GM18868 (cell line): Measurements from ENCODE around the gene UGT1A8.

ENCODE experiments used
- ATAC-seq: cut with Tn5 transposase; IDR thresholded peaks from one replicate; pipeline ENCODE4 v1.9.1; 2021; ENCODE audit warnings: mild to moderate bottlenecking, moderate library complexity; ENCODE audit not compliant: unreplicated experiment

UGT1A8 gene

DNA sequence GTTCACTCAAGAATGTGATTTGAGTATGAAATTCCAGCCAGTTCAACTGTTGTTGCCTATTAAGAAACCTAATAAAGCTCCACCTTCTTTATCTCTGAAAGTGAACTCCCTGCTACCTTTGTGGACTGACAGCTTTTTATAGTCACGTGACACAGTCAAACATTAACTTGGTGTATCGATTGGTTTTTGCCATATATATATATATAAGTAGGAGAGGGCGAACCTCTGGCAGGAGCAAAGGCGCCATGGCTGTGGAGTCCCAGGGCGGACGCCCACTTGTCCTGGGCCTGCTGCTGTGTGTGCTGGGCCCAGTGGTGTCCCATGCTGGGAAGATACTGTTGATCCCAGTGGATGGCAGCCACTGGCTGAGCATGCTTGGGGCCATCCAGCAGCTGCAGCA, 142.6 kb downstream of the UGT1A8 start, which contains the start of gene UGT1A1:
Gene UGT1A1 (plus strand): TSS at position 228 of the 400 bp plus-strand sequence. CDS start 18 bp downstream, at position 246.
- no peak for ATAC-seq

DNA sequence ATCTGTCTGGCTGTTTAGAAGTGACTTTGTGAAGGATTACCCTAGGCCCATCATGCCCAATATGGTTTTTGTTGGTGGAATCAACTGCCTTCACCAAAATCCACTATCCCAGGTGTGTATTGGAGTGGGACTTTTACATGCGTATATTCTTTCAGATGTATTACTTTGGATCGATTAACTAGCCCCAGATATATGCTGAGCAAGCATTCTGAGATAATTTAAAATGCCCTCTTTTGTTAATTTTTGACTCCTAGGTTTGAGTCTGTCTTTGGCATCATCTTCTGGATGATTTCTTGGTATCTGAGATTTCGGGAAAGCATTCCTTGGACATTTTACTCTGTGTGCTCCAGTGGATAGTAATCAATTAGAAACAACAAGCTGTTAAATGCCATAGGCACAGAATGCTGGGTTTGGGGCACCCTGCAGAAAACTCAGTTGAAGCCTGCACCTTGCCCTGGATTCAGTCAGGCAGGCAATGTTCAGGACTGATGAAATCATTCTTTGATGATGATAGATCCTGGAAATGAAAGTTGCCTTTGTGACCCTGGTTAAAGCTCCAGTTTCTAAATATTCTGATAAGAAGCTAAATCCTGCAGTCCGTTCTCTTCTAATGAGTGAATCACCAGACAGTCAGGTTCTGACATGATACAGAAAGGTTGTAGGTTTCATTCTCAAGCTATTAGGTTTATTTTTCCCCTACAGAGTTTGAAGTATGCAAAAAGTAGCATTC, 143.8 kb downstream of the UGT1A8 start:
- ATAC-seq = no peak

DNA sequence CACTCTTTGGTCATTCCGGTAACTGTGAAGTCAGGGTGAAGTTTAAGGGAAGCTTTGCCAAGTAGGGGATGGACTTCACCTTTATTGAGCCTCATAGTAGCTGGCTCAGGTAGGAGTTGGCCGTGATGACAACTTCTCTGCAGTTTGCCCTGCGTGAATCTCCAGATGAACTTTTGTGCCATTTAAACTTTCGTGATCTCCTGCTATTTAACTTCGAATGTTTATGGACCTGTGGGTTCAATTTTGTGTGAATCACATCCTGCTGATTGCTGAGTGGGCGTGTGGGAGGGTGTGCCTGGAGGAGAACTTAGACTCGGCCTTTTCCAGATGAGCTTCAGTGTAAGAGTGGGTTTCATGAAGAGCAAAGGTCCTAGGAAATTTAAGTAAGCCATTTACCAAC, 146.8 kb downstream of the UGT1A8 start:
- no peak for ATAC-seq

DNA sequence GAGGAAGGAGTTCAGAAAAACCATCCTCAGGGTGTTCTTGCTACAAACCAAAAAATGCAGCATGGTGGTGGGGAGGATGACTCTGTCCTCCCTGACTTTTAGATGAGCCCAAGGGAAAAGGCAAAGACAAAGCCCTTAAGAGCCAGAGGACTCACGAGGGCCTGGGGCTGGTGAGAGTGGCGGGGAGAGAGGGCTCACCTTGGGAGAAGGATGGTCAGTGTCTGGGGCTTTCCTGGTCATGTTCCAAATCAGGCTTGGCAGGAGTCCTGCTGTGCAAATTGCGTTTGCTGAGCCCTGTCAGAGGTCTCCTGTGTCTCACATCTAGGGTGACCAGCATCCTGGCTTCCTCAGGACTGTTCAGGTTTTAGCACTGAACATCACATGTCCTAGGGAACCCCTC, 147.3 kb downstream of the UGT1A8 start:
- ATAC-seq = no peak

DNA sequence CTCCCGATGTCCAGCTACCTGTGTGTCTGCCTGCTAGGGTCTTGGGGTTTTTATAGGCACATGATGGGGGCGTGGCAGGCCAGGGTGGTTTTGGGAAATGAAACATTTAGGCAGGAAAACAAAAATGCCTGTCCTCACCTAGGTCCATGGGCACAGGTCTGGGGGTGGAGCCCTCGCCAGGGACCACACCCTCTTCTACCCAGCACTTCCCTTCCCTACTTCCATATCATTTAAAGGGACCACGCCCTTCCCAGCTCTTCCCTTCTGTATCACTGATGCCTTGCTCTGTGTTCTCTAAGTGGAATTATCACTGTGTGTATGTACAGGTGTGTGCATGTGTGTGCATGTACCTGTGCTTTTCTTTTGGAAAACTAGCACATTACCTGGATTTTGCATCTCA, 149.0 kb downstream of the UGT1A8 start:
- no peak for ATAC-seq

DNA sequence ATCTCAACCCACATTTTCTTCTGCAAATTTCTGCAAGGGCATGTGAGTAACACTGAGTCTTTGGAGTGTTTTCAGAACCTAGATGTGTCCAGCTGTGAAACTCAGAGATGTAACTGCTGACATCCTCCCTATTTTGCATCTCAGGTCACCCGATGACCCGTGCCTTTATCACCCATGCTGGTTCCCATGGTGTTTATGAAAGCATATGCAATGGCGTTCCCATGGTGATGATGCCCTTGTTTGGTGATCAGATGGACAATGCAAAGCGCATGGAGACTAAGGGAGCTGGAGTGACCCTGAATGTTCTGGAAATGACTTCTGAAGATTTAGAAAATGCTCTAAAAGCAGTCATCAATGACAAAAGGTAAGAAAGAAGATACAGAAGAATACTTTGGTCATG, 150.6 kb downstream of the UGT1A8 start:
- ATAC-seq = no peak

DNA sequence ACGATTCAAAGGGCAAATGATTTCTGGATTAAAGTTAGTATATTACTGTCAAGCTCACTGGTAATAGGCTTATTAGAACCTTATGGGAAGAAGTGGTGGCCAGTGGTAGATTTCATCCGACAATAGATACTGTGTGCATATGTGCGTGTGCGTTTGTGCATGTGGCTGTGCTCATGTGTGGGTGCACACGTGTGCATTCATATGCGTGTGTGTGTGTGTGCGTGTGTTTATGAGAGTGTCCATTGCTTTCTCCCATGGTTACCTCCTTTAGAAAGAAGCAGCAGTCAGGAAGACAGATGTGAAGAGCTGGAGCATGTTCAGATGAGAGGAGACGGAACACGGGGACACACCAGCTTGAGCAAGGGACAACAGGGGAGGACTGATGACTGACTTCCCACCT, 151.8 kb downstream of the UGT1A8 start:
- ATAC-seq = no peak

DNA sequence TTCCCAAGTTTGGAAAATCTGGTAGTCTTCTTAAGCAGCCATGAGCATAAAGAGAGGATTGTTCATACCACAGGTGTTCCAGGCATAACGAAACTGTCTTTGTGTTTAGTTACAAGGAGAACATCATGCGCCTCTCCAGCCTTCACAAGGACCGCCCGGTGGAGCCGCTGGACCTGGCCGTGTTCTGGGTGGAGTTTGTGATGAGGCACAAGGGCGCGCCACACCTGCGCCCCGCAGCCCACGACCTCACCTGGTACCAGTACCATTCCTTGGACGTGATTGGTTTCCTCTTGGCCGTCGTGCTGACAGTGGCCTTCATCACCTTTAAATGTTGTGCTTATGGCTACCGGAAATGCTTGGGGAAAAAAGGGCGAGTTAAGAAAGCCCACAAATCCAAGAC, 154.7 kb downstream of the UGT1A8 start:
- ATAC-seq = no peak

DNA sequence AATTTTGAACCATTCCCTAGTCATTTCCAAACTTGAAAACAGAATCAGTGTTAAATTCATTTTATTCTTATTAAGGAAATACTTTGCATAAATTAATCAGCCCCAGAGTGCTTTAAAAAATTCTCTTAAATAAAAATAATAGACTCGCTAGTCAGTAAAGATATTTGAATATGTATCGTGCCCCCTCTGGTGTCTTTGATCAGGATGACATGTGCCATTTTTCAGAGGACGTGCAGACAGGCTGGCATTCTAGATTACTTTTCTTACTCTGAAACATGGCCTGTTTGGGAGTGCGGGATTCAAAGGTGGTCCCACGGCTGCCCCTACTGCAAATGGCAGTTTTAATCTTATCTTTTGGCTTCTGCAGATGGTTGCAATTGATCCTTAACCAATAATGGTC, 155.2 kb downstream of the UGT1A8 start:
- no peak for ATAC-seq

DNA sequence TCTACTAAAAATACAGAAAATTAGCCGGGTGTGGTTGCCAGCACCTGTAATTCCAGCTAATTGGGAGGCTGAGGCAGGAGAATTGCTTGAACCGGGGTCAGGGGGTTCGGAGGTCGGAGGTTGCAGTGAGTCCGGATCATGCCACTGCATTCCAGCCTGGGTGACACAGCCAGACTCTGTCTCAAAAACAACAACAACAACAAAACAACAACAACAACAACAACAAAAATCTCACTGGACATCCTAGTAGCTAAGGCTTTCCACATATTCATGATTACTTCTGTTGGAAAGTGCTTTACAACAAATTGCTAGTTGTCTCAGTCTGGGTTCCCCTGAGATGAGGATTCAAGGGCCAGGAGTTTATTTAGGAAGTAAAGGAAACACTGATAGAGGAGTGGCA, 156.4 kb downstream of the UGT1A8 start:
- ATAC-seq = no peak

DNA sequence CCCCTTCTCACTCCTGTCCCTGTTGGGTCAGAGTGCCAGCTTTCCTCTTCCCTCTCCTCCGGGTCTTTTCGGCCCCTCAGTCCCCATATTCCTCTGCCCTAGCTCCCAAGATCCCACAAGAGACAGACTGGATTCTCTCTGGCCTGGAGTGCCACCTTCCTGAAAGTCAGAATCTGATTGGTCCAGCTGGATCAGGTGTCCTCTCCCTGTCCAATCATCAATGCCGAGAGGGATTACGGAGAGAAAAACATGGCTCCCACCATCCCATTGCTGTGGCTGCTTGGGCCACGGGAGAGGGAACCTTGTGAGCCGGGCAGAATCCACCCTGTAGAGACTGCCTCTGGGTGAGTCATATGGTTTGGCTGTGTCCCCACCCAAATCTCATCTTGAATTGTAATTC, 158.0 kb downstream of the UGT1A8 start:
- no peak for ATAC-seq

DNA sequence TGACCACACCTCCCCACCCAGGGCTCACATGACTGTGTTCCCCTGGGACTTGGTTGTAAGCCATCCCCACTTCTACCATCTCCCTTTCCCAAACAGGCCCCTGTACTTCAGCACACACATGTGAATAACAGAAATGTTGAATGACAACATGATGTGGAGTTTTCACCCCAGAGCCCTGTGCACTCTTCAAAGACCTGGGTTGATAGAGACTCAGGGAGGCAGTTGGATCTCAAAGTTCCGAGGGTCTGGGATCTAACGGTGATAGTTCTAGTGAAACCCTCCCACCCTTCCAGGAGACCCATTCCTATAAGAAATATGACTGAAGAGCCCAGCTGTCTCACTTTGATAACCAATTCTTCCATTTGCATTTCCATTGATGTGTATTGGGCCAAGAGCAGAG, 160.6 kb downstream of the UGT1A8 start, which contains the start of gene MROH2A:
Gene MROH2A (plus strand): TSS at position 301 of the 400 bp plus-strand sequence. CDS start 1,029 bp downstream, outside the sequence.
- no peak for ATAC-seq

DNA sequence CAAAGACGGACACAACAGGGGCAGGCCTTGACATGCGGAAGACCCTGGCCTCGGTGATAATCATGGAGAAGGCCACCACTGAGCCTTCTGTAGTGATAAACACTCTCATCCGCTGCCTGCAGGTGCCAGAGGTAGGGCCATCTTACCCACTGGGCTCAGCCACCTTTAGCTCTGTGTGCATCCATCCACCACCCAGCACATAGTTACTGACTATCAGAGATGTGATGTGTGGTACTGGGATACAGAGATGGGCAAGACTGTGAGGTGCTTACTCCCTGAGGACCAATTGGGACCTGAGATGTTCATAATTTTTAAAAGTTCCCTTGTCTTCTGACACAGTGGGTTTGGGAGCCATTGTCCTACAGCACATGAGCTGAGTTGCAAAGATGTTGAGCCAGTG, 162.3 kb downstream of the UGT1A8 start:
- ATAC-seq = no peak

DNA sequence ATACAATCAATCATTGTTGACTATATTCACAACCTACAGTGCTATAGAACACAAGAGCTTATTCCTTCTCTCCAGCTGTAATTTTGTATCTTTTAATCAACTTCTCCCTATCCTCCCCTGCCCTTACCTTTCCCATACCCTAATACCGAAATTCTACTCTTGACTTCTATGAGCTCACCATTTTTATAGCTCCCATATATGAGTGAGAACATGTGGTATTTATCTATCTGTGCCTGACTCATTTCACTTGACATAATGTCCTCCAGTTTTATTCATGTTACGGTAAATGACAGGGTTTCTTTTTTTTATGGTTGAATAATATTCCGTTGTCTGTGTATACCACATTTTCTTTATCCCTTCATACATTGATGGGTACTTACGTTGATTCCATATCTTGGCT, 163.3 kb downstream of the UGT1A8 start:
- ATAC-seq = no peak

DNA sequence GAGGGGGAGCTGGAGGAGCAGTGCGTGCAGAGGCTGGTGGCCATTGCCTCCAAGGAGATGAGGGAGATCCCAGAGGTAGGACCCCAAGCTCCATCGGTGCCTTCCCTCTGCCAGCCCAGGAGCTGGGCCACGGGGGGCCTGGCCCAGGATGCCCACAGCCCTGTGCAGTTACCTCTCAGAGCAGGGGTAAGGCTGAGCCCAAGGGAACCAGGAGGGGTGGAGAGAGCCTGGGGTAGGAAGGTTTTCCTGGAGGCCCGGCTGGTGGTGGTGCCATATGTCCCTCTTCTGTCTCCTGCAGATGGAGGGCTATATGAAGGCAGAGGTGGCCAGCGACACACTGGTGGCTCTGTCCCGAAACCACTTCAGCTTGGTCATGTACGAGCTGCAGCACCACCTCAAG, 172.1 kb downstream of the UGT1A8 start:
- no peak for ATAC-seq

DNA sequence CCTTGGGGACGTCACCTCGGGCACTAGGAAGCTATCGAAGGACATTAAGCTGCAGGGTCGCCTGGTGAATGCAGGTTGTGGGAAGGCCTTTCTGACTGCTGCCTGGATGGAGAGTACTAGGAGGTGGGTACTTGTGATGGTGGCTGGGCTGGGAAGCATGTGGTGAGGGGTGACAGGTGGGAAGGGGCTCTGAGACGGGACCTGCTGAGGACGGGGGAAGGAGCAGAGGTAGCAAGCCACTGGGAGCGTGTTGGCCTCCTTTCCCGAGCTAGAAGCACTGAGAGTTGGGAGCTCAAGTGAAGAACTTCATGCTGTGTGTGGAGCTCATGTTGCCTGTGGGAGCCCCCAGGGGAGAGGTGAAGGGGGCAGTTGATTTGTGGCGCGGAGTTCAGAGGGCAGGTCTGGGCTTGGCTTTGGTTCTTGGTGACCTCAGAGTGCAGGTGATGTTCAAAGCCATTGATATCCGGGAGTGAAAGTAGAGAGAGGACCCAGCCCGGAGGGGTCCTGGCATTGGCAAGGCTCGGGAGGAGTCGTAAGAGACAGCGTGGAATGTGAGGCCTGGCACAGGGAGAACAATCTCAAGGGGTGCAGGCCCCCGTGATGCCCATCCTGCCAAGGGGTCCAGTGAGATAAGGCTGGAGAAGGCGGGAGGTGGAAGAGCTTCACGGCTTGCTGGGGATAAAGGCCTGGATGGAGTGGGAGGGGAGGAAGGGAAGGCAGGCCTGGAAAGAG, 173.9 kb downstream of the UGT1A8 start:
- ATAC-seq = no peak

DNA sequence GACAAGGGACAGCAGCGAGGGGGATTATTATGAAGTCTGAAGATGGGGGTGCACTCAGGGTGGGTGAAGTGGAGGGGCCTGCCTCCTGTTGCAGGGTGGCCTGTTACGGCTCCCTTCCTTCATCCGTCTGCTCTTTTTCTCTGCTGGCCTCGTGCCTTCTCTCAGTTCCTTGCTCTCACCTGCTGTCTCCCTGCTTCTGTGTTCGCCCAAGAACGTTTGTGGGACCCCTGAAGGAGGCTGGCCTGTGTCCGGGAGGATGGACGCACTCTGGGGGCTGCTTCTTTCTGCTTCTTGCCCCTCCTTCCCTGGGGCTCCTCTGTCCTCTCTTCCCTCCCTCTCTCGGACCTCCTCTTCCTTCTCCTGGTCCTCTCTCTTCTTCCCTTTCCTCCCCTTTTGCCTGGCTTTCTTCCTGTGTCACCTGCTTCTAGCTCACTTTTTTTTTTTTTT, 174.5 kb downstream of the UGT1A8 start:
- ATAC-seq = no peak

DNA sequence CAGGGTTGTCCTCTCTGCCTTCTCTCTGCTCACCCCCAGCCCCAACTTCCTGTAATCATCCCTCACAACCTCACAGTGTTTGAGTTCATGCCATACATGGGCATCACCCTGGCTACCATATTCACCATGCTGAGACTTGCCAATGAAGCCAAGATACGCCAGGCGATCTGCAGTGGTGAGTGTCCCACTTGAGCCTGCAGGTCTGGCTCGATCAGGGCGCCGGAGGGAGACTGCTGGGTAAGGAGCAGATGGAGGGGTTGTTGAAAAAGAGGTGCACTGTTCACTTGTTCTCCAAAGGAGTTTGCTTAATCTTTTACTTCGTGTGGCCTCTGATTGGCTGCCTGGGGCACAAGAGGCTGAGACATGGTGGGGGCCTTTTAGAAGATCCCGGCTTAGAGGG, 175.3 kb downstream of the UGT1A8 start:
- no peak for ATAC-seq

DNA sequence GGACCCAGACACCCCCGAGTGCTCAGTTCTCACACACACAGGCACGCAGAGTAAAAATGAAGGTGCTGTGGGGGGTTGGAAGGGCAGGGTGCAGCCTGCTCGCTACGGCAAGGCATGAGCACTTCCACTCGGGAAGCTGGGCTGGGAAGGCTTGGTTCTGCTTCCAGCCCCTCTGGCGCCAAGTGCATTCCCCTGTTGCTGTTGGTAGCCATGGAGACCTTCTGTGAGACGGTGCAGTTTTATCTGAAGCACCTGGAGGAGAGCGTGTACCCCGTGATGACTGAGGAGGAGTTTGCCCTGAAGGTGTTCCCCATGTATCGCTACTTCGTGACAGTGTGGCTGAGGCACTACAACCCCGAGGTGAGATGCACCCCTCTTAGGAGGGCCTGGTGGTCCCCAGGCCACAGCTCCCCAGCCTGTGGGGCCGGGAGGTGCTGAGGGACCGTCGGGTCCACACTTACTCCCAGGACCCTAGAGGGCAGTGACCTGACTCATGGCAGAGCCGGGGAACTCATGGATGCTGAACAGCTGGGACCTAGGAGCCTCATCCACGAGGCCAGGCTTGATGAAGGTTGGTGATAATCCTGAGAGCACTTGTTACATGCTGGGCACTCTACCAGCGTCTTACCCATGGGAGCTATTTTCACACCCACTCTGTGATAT, 176.2 kb downstream of the UGT1A8 start:
- ATAC-seq = no peak

DNA sequence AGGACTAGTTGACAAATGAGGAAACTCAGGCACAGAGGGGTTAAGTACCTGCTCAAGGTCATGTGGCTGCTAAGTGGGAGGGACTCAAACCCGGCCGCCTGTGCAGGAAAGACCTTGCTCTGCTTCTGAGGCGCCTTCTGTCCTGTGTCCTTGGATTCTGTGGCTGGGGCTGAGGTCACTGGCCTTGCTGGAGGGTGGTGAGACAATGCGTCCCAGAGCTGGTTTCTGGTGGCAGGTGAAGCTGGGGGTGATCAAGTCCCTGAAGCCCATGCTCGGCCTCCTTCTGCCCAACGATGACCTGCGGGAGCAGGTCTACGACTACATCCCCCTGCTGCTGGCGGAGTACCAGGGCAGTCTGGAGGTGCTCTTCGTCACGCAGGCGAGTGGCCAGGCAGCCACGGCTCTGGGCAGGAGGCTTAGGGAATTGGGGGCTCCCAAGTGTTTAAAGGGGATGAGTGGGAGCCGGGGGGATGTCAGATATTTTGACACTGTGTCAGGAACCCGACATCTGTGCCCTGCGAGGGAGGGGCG, 176.8 kb downstream of the UGT1A8 start:
- ATAC-seq = no peak

DNA sequence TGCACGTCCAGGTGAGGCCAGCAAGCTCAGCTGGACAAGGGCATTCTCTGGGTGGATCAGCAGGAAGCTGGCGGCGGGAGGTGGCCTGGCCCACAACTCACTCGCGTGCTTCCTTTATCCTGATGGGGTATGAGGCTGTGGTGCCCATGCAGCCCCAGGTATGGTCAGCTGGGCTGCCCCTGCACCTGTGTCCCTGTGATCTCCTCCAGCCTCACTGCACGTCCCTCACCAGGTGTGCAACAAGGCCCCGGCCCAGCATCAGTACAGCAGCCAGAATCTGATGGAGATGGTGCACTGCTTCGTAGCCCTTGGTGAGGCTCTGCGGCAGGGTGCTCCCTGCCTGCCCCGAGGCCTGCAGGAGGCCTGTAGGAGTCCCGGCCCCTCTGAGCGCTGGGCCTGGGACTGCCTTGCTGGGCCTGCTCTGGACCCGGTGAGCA, 178.3 kb downstream of the UGT1A8 start:
- ATAC-seq = no peak
